HT-29 (cell line): ENCODE data around the gene DNAI1. TPM values are rescaled to one million over a fixed set of nuclear protein-coding genes. Genes with fewer than 3 reads are reported as not detected.
"Not testable (repeated sequence)": the region's sequence is repeated elsewhere in the genome, so short reads cannot be mapped to it uniquely, and the experiment has no call there.

Experiments used
- DNase-seq: peaks from one replicate; pipeline ENCODE4 v3.0.0-alpha.2; 2015; ENCODE audit warnings: low spot score
- total RNA-seq: library from RNA; depleted of rRNA; stranded (reverse); fragments of >200 nt; shearing (Covaris generic); gene quantifications from 2 replicates; pipeline ENCODE4 v1.2.3, GENCODE V29; 2014

Gene DNAI1
- total RNA-seq, 1 experiment from 2014 or later = not detected

DNA sequence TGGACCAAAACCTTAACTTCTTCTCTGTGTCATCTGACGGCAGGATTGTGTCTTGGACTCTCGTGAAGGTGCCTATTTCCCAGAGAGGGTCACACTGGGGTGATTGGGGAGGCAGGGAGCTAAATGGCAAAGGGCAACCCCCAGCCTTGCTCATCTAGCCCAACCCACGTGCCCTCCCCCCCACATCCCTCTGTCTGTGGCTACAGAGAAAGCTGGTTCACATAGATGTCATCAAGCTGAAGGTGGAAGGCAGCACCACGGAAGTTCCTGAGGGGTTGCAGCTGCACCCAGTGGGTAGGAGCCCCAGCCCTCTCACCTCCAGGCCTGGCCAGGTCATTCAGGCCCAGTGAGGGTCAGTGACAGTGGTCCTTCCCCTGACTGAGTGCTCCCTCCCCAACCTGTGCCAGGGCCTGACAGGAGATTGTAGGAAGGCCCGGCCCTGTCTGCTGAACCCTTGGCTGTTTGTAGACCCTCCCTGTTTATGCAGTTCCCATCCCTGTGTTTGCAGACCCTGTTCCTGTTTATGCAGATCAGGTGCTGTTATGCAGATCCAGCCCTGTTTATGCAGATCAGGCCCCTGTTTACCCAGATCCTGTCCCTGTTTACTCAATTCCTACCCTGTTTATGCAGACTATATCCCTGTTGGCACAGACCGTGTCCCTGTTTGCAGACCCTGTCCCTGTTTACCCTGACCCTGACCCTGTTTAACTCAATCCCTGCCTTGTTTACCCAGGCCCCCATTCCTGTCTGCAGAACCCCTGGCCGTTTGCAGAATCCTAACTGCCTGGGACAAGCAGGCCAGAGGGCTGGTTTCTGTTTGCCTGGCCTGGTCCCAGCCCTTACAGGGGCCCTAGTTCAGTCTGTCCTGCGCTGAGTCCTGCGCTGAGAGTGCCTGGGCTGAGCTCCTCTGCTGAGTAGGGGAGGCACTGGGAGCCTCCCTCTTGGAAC is 53.8 kb downstream of the DNAI1 start:
- no peak for DNase-seq

DNA sequence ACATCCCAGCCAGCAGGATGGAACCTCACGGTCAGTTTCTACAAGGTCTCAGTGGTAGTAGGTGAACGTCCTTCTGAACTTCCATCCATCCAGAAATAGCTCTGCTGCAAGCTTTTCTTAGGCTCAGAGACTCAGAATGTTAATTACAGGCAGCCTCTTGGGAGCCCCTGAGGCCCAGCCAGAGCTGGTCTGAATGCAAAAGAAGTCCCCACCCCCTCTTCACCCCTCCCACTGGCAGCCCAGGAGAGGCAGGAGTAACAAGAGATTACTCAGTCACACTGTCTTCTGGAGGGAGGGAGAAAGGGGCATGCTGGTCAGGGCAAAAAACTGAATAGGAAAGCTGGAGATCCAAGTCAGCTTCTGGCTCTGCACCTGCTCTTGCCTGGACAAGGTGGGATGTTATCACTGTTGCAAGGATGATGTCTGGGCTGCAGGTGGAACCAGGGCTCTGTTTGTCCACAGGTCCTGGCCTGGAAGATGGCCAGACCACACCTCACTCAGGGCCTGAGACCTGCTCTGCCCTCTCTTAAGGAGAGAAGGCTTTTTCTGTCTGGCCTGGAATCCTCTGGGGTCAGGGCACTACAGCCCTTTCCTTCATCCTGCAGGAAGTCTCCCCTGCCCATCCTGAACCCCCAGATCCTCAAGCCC is 55.1 kb downstream of the DNAI1 start:
- DNase-seq = peak; percentile 38

DNA sequence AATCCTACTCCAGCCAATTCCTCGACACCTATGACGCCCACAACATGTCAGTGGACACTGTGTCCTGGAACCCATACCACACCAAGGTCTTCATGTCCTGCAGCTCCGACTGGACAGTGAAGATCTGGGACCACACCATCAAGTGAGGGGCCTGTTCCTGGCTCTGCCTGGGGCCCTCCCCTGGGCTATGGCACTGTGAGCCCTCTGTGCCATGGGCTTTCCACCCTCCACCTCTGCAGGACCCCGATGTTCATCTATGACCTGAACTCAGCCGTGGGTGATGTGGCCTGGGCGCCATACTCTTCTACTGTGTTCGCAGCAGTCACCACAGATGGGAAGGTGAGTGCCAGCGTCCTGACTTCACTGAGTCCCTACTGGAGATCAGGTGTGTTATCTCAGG is 55.8 kb downstream of the DNAI1 start:
- DNase-seq = no peak

DNA sequence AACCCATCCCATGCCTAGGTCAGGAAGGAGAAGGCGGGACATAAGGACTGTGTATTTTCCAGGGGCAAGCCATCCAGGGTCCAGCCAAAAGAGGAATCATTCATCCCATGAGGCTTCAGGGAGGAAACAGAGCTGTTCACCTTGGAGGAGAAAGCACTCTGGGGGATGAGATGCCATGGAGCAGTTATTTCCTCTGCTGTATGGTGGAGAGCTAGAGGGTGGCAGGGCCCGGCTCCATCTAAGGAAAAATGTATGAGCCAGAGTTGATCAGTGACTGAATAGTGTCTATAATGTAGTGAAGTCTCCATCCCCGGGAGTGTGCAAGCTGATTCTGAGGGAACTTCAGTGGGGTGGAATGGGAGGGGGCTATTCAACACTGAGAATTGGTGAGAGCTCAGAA is 56.2 kb downstream of the DNAI1 start:
- DNase-seq = no peak

DNA sequence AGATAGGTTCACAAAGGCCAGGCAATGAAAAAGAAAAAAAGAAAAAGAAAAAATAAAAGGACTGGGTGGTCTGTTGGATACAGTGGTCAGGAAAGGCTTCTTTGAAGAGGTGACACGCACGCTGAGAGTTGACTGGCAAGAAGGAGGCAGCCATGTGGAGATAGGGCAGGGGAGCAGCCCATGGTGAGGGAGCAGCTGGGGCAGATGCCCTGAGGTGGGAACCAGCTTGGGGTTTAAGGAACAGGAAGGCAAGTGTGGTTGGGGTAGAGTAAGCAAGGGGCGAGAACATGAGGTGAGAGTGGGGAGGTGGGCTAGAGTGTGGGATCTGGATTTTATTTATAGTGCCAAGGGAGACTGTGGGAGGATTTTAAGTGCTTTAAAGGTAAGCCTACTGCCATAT is 57.4 kb downstream of the DNAI1 start:
- DNase-seq = no peak

DNA sequence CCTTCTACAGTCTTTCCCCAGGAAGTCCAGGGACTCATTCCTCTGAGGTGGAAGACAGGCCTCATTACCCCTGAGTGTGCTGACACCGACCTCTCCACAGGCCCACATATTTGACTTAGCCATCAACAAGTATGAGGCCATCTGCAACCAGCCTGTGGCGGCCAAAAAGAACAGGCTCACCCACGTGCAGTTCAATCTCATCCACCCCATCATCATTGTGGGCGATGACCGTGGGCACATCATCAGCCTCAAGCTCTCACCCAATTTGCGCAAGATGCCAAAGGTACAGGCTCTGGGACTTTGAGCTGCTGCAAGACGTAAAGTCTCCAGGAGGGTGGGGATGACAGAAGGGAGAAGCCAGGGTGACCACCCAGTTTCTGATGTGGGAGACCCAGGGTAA is 58.6 kb downstream of the DNAI1 start:
- DNase-seq = no peak

DNA sequence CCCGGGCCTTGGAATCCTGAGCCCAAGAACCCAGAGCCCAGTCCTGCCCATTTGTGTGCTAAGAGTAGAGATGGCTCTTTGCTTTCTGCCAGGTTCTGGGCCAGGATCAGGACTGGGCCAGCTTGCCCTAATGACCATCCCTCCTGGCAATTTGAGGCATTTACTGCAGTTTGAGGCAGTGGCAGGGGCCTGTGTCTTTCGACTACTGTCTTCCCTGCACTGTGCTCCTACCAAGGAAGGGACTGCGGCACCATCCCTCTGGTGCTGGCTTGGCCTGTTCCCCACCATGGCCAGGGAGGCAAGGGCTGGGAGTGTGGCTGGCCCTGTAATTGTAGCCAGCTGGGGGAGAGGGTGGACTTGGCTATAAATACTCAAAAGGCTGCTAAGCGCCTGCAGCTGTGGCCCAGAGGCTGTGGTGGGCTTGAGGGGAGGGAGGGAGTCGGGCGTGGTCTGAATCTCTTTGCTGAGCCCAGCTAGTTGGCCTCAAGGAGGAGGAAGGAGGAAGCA is 59.6 kb downstream of the DNAI1 start:
- no peak for DNase-seq

DNA sequence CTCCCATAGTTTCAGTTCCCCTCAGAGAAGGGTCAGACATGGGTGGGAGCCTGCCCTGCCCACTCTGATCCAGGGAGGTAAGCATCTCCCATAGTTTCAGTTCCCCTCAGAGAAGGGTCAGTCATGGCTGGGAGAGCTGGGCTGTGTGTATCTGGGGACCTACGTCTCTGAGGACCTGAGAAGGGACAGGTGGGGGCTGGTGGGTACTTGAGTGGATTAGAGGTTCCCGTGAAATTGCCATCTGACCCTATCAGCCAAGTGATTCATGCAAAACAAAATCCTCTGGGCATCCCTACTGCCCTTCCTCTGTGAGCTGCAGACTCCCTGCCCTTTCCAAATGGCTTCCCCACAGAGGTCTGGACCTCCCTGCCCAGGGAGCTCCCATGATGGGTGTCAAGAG is 60.3 kb downstream of the DNAI1 start:
- DNase-seq = no peak

DNA sequence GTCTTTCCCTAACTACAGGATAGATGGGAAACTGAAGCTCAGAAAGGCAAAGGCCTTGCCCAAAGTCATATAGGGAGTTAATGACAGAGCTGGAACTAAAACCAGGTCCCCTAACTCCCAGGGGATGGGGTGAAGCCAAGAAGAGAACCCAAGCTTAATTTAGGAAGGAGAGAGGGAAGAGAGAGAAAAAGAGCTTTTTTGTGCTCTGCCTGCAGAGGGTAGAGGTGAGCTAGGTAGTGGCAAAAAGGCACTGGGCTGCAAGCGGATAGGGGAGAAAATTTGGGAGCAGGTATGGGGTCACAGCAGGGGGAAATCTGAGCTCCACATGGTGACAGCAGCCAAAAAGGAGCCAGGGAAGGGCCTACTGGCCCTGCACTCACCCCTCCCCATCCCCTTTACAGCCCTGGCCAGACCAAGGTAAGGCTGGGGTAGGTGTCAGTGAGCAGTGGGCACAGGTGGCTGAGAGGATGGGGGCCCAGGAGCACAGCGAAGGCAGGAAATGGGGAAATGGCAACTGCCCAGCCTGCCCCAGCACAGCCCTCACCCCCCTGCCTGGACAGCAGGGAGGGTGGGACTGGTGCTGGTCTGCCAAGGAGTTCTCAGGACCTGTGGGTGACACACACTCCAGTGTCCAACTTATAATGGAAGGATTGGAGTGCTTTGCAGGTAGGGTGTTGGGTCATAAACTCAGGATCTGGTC is 60.9 kb downstream of the DNAI1 start:
- no peak for DNase-seq

DNA sequence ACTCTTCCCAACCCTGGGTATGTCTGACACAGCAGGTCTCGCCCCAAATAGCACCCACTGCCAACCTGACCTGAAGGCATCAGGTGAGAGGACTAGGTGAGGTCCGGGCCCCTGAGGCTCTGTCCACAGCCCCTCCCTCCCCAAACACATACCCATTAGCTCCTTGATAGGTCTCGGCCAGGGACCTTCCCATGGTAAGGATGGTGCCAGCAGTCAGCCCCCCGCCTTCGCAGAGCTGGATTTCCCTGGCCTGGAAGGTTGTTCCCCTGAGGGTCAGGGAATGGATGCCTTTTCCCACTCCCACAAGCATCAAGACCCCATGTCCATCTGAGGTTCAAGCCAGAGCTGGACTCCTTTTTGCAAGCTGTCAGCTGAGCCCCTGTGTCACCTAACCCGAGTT is 61.5 kb downstream of the DNAI1 start:
- no peak for DNase-seq

DNA sequence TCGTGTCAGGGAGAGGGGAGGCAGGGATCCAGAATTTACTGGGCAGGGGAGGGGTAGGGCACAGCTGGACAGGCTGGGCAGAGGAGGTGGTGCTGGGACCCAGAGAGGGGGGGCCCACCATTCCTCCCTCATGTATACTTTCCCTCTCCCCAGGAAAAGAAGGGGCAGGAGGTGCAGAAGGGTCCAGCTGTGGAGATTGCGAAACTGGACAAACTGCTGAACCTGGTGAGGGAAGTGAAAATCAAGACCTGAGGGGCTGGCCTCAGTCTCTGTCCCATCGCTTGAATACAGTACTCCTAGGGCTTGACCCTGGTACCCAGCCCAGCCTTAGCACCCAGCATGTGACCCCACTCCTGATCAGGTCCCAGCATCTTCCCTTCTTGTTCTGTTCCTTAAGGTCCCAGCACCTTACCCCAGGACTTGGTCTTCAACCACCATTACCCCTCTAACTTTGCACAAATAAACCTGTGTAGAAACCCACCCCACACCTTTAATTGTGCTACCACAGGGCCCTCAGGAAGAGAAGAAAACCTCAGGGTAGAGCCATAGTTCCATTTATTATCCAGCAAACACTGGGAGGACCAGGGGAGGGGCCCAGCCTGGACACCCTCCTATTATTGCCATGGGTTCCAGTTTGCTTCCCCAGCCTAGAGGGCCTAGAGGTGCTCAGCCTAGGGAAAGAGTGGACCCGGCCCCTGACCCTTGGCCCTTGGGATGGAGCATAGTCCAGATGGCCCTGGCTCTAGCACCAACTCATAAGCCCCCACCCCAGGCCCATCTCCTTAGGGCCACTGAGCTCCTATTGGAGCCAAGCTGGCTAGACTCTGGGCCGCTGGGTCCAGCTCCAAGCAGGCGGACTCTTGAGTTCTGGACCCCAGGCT is 62.1 kb downstream of the DNAI1 start:
- no peak for DNase-seq

DNA sequence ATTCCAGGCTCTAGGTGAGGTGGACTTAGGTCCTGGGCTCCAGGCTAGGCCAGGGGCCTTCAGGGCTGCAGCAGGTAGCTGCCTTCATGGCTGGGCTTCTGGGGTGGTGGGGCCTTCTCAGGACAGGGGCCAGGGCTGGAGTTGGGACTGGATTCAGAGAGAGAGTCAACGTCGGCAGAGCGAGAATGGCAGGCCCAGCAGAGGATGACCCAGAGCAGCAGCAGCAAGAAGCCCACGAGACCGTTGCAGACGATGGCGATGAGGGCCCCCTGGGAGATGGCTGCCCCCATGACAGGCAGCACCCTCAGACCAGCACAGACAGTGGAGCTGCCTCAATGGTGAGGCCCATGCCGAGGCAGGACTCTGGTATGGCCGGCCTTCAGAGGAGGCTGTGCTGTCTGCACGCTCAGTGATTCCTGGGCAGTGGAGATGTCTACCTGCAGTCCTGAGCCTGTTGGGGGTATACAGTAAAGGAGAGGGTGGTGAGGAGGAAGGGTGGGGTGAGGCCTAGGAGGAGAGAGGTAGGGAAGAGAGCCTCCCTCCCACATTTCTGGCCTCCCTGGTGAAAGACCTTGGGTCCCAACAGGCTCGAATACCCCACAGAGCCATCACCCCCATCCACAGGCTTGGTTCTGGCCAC is 62.9 kb downstream of the DNAI1 start:
- no peak for DNase-seq

DNA sequence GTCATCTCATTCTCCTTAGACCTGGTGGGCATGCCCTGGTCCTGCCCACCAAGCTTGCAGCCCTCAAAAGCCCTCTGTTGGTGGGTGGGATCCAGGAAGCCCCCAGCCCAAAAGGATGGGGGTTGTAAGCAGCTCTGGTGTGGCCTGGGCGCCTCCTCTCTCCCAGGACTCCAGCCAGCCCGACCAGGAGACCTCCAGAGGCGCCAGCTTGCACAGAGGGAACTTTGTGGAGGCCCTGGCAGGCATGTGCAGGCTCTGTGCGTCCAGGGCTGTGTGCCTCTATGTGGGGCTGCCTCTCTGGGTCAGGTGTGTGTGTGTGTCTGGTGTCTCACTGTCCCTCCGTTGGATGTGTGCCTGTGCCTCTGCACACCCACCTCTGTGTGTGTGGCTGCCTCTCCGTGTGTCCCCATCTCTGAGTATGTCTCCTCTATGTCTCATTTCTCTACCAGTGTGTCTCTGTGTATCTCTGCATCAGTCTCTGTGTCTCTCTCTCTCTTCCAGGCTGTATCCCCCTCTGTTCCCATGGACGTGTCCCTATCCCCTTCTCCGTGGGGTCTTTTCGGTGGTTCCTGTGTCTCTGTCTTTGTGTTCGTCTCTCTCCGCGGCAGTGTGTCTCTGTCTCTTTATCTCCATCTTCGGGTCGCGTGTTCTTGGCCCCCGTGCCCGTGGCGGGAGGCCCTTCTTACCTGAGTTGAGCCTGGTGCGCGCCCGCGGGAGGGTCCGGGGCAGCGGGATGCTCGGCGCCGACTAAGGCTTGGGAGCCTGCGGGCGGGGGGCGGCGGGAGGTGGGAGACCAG is 63.7 kb downstream of the DNAI1 start:
- DNase-seq = no peak

DNA sequence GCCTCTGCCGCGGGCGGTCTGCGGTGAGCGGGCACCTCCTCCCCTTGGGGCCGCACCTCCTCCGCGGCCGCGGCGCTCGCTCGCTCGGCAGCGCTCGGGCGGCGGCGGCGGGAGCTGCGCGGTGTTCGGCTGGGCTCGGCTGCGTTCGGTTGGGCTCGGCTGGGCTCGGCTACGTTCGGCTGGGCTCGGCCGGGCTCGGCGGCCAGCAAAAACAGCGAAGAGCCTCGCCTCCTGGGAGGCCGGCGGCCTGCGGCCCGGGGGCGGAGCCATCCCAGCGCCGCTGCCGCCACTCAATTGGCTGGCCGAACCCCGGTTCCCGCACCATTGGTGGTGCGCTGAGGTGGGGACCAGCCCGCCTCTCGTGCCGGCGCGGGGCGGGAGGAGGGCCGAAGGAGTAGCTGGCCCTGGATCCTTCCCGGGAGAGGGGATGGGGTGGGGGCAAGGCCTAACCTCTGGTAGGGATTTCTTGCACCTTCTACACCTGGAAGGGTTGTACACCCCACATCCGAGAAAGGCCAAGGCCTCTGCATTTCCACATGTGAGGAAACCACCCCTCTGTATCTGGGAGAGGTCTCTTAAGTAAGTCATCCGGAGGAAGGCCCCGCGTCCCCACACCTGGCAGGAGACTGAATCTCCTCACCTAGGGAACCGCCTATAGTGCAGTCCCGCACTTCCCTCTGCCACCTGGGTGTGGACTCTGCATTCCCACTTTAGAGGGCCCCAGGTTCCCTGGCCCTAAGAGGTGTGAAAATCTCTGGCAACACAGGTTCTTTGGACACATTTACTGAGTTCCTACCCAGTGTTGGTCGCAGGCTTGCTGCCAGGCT is 64.6 kb downstream of the DNAI1 start, which contains the start of gene ENHO:
ENHO (minus strand) TSS at position 20 of the 827 bp plus-strand sequence. CDS start 1,295 bp downstream, outside the sequence.
- peak; percentile 87 for DNase-seq

DNA sequence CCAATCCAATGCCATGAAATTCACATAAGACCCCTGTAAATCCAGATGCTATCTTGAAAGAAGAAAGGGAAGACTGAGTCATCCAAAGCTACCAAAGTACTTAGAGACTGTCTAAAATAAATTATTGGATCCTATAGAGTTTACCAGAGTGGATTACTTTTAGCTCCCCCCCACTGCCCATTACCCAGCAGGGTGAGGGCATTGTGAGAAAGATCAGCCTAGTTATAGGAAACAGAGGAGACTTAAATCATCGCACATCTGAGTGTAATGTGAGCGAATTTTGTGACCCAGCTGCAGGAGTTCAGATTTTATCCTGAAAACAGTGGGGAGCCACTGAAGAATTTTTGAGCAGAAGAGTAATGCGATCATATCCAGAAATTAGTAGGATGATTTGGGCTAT is 65.7 kb downstream of the DNAI1 start:
- no peak for DNase-seq

DNA sequence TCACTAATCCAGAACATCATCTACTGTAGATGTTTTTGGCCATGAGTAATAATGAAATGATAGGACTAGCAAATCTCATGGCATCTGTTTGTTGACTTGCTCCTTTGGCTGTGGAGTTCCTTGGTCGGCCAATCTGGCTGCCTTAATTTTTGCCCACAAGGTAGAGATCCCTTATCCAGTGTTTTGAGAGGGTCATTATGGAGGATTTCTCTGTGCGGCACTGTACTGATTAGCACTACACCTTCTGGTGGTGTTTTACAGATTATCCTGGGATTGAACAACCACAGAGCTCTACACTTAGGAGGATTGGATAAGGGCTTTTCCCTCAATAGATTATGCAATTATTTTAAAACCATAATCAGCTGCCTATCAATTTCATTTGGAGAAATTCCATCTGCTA is 67.4 kb downstream of the DNAI1 start:
- no peak for DNase-seq

DNA sequence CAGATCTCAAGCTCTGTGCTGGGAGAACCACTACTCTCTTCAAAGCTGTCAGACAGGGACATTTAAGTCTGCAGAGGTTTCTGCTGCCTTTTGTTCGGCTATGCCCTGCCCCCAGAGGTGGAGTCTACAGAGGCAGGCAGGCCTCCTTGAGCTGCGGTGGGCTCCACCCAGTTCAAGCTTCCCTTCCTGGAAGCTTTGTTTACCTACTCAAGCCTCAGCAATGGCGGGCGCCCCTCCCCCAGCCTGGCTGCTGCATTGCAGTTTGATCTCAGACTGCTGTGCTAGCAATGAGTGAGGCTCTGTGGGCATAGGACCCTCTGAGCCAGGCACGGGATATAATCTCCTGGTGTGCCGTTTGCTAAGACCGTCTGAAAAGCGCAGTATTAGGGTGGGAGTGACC is 73.4 kb downstream of the DNAI1 start:
- not testable (repeated sequence) for DNase-seq

DNA sequence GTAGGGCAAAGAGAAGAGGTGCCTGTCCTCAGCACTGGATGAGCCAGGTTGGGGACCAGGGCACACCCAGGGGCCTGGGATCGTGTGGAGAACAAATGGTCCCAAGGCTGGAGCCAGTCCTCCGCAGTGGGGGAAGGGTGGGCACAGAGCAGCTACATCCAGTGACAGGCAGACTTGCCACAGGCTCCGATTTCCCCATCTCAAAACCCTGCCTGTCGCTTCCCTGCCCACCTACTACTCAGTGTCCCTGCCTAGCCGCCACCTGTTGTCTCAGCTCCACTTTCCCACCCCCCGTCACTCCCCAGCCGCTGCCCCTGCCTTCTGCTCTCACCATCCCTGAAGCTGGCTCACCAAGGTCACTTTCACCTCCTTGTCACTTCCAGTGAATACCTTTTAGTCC is 78.1 kb downstream of the DNAI1 start:
- DNase-seq = no peak

DNA sequence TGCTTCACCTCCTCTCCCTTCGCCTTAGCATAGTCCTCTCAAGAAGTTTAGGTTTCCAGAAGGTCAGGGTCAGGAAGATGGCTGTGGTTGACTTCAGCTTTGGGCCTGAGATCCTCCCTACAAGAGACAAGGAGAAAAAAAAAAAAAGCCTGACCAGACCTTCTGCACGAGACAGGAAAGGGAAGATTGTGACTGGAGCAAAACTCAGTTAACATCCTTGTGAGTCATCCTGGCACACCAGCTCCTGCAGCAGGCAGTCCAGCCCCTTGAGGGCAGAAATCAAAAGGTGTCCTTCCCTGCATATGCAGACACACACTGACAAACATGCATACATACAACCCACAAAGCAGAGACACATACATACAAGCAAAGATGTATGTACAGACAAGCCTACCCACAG is 82.2 kb downstream of the DNAI1 start:
- DNase-seq = no peak
